Omental fat pad (tissue), 4 donors: ENCODE measurements around the gene SNX4. TPM values are rescaled to one million over a fixed set of nuclear protein-coding genes. Genes with fewer than 3 reads are reported as not detected.
A peak's percentile ranks its signal among the peaks of the same experiment; 100 is the strongest.
"Not testable (repeated sequence)": the region's sequence is repeated elsewhere in the genome, so short reads cannot be mapped to it uniquely, and the experiment has no call there.

Source experiments
- ATAC-seq: fragments of 150-250 bp; one replicate; pipeline ENCODE4 v1.9.1; 2016; ENCODE audit warnings: mild to moderate bottlenecking, moderate library complexity; ENCODE audit not compliant: low FRiP score
- DNase-seq: peaks from one replicate; pipeline ENCODE4 v3.0.0-alpha.2; 2019; ENCODE audit warnings: low spot score
- total RNA-seq, 4 donors: library from RNA; depleted of rRNA; stranded (reverse); fragments of >200 nt; gene quantifications; one replicate each; pipeline ENCODE4 v1.1.0, GENCODE V29; 2016
- TF ChIP-seq, protein P1 (sequence below), 3 donors: fragments of 450-650 bp; IDR thresholded peaks; one replicate each; pipeline ENCODE4 v1.5.1; 2016 to 2017; ENCODE audit warnings: antibody characterized with exemption in 3 of 3, mild to moderate bottlenecking in 3 of 3, moderate library complexity in 2 of 3

SNX4 gene
- 10 to 100 TPM; 35.0 to 49.0 (median 39.6) TPM for total RNA-seq

GRCh38 chr3:125519678-125520562, at the start of gene SNX4:
TSS of gene SNX4 (minus strand) at chr3:125520202. CDS start at chr3:125520172, 30 bp downstream.
- DNase-seq (peak; percentile 75), ATAC-seq (peak; percentile 98)
- TF ChIP-seq, protein P1, sequence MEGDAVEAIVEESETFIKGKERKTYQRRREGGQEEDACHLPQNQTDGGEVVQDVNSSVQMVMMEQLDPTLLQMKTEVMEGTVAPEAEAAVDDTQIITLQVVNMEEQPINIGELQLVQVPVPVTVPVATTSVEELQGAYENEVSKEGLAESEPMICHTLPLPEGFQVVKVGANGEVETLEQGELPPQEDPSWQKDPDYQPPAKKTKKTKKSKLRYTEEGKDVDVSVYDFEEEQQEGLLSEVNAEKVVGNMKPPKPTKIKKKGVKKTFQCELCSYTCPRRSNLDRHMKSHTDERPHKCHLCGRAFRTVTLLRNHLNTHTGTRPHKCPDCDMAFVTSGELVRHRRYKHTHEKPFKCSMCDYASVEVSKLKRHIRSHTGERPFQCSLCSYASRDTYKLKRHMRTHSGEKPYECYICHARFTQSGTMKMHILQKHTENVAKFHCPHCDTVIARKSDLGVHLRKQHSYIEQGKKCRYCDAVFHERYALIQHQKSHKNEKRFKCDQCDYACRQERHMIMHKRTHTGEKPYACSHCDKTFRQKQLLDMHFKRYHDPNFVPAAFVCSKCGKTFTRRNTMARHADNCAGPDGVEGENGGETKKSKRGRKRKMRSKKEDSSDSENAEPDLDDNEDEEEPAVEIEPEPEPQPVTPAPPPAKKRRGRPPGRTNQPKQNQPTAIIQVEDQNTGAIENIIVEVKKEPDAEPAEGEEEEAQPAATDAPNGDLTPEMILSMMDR (IDR thresholded peaks at IDR 0.05) = no peak

- TF ChIP-seq, protein P1 (IDR thresholded peaks at IDR 0.05) = no peak
- ATAC-seq (no peak), DNase-seq (no peak)
Measured at GRCh38 chr3:125556314-125556713, 36.3 kb upstream of the SNX4 start.

DNA sequence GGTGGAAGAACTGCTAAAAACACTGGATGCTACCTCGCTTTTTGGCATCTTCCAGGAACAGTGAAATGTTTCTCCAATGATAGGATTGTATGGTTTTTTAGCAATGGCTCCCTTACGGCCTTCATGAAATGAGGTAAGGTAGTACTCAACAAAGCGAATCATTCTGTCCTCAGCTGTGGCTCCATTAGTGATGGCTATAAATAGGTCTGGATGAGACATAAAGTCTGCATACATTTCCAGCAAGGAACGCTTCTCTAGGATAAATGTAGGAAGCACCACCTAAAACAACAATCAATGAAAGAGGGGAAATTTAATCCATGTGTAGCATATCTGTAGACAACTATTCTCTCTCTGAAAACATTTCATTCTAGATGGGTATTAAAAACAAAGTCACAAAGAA, 32.4 kb upstream of the SNX4 start:
- TF ChIP-seq, protein P1 (IDR thresholded peaks at IDR 0.05) = no peak
- no peak for ATAC-seq

GRCh38 chr3:125528920-125529319, 8.9 kb upstream of the SNX4 start:
- DNase-seq (no peak), ATAC-seq (no peak)
- TF ChIP-seq, protein P1 (IDR thresholded peaks at IDR 0.05) = no peak

More for the DNA sequence above, 32.4 kb upstream of the SNX4 start:
- no peak for DNase-seq

GRCh38 chr3:125525153-125525552, 5.2 kb upstream of the SNX4 start:
- TF ChIP-seq, protein P1 (IDR thresholded peaks at IDR 0.05) = no peak

DNA sequence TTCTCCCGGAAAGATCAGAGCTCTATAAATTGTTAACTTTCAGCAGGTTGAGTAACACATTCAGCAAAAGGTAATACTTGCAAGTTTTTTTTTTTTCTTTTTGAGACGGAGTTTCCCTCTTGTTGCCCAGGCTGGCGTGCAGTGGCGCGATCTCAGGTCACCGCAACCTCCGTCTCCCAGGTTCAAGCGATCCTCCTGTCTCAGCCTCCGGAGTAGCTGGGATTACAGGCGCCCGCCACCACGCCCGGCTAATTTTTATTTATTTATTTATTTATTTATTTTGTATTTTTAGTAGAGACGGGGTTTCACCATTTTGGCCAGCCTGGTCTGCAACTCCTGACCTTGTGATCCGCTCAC, 539 bp upstream of the SNX4 start:
- not testable (repeated sequence) for ATAC-seq, DNase-seq

More at GRCh38 chr3:125525153-125525552, 5.2 kb upstream of the SNX4 start:
- ATAC-seq (no peak), DNase-seq (no peak)

- TF ChIP-seq, protein P1 (IDR thresholded peaks at IDR 0.05) = no peak
- ATAC-seq = no peak
Measured at GRCh38 chr3:125515421-125515820, 4.6 kb downstream of the SNX4 start.

More at GRCh38 chr3:125515421-125515820, 4.6 kb downstream of the SNX4 start:
- no peak for DNase-seq
